Sigmoid colon (tissue), 4 donors: ENCODE results near the gene AFF2.

Experiments
- POLR2AphosphoS5 ChIP-seq, 4 donors: sonication (generic); formaldehyde crosslinking; IDR thresholded peaks; one replicate each; pipeline ENCODE4 v1.6.1; 2017; ENCODE audit warnings: antibody characterized with exemption in 4 of 4
- TF ChIP-seq, protein P1 (sequence below), 4 experiments: fragments of 450-650 bp in 3 of 4; fragments of 200-600 bp in 1 of 4; IDR thresholded peaks; one replicate each; pipeline ENCODE4 v1.5.1; 2016 to 2019; ENCODE audit warnings: antibody characterized with exemption in 4 of 4, mild to moderate bottlenecking in 3 of 4, moderate library complexity in 2 of 4

- TF ChIP-seq, protein P1, sequence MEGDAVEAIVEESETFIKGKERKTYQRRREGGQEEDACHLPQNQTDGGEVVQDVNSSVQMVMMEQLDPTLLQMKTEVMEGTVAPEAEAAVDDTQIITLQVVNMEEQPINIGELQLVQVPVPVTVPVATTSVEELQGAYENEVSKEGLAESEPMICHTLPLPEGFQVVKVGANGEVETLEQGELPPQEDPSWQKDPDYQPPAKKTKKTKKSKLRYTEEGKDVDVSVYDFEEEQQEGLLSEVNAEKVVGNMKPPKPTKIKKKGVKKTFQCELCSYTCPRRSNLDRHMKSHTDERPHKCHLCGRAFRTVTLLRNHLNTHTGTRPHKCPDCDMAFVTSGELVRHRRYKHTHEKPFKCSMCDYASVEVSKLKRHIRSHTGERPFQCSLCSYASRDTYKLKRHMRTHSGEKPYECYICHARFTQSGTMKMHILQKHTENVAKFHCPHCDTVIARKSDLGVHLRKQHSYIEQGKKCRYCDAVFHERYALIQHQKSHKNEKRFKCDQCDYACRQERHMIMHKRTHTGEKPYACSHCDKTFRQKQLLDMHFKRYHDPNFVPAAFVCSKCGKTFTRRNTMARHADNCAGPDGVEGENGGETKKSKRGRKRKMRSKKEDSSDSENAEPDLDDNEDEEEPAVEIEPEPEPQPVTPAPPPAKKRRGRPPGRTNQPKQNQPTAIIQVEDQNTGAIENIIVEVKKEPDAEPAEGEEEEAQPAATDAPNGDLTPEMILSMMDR (IDR thresholded peaks at IDR 0.05), result no peak
- no peak for TF ChIP-seq POLR2AphosphoS5 (IDR thresholded peaks at IDR 0.05)
Measured at GRCh38 chrX:148495176-148495575, 5.2 kb upstream of the AFF2 start.
